Glomerular endothelial cell (primary cell): ENCODE data around the gene DBN1. TPM values are rescaled to one million over a fixed set of nuclear protein-coding genes. Genes with fewer than 3 reads are reported as not detected.

Experiments
- DNase-seq: peaks from one replicate; pipeline ENCODE4 v3.0.0-alpha.2; 2011; ENCODE audit warnings: low read depth, low spot score; ENCODE audit errors: extremely low read depth
- total RNA-seq: library from RNA; depleted of rRNA; stranded (reverse); fragments of >200 nt; gene quantifications from 2 replicates; pipeline ENCODE4 v1.2.3, GENCODE V29; 2015

Gene DBN1
- total RNA-seq, 1 donor from 2014 or later: 300 TPM

DNA sequence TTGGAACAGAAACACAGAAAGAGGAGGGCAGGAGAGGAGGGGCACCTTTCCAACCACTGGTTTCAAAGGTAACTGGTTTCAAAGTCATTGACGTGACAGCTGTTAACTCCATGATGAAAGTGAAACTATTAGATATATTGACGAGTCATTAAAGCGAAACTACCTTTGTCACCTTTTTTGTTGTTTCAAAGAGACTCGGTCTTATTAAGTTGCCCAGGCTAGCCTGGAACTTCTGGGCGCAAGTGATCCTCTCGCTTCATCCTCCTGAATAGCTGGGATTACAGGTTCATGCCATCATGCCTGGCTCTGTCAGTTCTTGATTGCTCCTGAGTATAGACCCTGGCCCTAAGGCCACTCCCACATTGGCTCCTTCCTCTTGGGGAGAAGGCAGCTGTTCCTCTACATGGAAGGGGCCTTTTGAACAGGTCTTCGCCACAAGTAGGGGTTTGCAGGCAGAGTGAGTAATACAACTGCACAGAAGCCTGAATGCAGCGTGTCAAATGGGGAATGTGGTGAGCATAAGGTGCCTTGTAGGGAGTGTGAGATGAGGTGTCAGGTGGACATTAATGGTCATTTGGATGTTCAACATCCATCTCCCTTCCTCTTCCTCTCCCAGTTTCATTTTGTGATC lies 60.7 kb downstream of the DBN1 start:
- no peak for DNase-seq

DNA sequence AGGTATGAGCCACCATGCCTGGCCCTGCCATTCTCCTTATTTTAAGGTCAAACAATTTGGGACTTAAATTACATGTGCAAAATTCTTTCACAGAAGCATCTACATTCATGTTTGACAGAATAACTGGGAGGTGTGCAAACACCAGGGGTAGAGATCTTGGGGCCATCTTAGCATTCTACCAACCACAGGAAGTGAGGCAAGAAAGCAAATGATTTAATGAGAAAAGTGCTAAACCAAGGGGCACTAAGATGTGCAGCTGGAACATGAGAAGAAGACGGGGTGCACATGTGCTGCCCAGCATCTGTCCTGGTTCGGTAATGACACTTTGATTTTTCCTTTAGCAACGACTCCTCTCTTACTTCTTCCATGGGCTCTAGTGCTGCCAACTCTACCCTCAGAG lies 62.9 kb downstream of the DBN1 start:
- no peak for DNase-seq

DNA sequence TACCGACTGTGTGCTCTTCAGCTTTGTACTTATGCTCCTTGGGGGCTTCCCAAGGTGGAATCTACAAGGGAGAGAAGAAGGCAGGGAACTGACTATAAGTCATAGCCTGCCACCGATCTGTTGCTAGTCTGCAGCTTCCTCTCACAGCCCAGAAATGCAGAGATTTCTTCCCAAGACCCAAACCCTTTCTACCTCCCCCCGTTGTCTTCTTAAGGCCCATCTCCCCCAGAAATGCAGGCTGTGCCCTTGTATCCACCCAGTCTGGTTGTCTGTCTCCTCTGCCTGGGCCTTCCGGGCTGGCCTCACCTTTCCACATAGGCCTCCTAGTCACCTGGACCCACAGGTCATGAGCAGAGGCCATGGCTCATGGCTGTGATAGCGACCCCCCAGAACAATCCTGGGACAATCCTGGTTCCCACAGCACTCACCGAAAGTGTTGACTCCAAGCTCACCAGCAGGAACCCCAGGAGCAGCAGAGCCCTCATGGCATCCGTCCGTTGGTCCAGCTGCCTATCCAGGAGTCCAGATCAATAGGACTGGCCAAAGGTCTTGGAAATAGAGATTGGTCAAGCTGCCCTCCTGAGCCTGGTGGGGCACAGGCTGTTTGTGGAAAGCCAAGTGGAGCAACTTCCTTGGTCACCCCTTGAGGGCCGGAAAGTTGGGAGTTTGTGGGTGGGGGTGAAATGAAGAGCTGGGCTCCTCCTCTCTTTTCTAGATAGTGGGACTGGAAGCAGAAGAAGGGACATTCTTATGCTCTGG lies 64.2 kb downstream of the DBN1 start, which contains the start of gene F12:
TSS of gene F12 (minus strand) at position 522 of the 759 bp plus-strand sequence. CDS start at position 485, 37 bp downstream.
- no peak for DNase-seq

Other genes starting within 250 kb of the DBN1 start
- 30.8 and 36.8 TPM in 2 replicates for gene RAB24, start 169.9 kb downstream of the DBN1 start, total RNA-seq
- gene PRELID1, start 169.8 kb downstream of the DBN1 start, total RNA-seq: 145 and 147 TPM in 2 replicates
- 6.0 and 12.3 TPM in 2 replicates for gene MXD3, start 161.7 kb downstream of the DBN1 start, total RNA-seq
- gene LMAN2, start 122.0 kb downstream of the DBN1 start, total RNA-seq: 295 and 316 TPM in 2 replicates
- gene RGS14, start 115.7 kb downstream of the DBN1 start, total RNA-seq: 9.8 and 12.8 TPM in 2 replicates
- gene SLC34A1, start 89.2 kb downstream of the DBN1 start, total RNA-seq: not detected in 2 replicates
- gene PFN3, start 73.0 kb downstream of the DBN1 start, total RNA-seq: not detected in 2 replicates
- gene F12, start 64.1 kb downstream of the DBN1 start, total RNA-seq: 0.53 and 4.3 TPM in 2 replicates
- gene GRK6, start 47.0 kb downstream of the DBN1 start, total RNA-seq: 21.7 and 27.5 TPM in 2 replicates
- gene PRR7, start 26.8 kb downstream of the DBN1 start, total RNA-seq: 13.5 and 20.0 TPM in 2 replicates
- gene PDLIM7, start 24.0 kb upstream of the DBN1 start, total RNA-seq: 341 and 346 TPM in 2 replicates
- 11.2 and 15.6 TPM in 2 replicates for gene DOK3, start 36.2 kb upstream of the DBN1 start, total RNA-seq
- gene DDX41, start 43.3 kb upstream of the DBN1 start, total RNA-seq: 102 and 115 TPM in 2 replicates
- 30.2 and 55.1 TPM in 2 replicates for gene FAM193B, start 80.9 kb upstream of the DBN1 start, total RNA-seq
- 247 and 332 TPM in 2 replicates for gene TMED9, start 118.6 kb upstream of the DBN1 start, total RNA-seq
- gene B4GALT7, start 126.5 kb upstream of the DBN1 start, total RNA-seq: 36.8 and 47.9 TPM in 2 replicates